HG02852 (cell line): ENCODE results near the gene EMILIN3.

ENCODE experiments used
- ATAC-seq: cut with Tn5 transposase; IDR thresholded peaks from one replicate; pipeline ENCODE4 v1.9.1; 2021; ENCODE audit warnings: mild to moderate bottlenecking, moderate library complexity; ENCODE audit not compliant: unreplicated experiment

The EMILIN3 gene

GRCh38 chr20:41349943-41350342 lies 16.7 kb downstream of the EMILIN3 start:
- no peak for ATAC-seq

GRCh38 chr20:41349266-41349665 lies 17.4 kb downstream of the EMILIN3 start:
- no peak for ATAC-seq

DNA sequence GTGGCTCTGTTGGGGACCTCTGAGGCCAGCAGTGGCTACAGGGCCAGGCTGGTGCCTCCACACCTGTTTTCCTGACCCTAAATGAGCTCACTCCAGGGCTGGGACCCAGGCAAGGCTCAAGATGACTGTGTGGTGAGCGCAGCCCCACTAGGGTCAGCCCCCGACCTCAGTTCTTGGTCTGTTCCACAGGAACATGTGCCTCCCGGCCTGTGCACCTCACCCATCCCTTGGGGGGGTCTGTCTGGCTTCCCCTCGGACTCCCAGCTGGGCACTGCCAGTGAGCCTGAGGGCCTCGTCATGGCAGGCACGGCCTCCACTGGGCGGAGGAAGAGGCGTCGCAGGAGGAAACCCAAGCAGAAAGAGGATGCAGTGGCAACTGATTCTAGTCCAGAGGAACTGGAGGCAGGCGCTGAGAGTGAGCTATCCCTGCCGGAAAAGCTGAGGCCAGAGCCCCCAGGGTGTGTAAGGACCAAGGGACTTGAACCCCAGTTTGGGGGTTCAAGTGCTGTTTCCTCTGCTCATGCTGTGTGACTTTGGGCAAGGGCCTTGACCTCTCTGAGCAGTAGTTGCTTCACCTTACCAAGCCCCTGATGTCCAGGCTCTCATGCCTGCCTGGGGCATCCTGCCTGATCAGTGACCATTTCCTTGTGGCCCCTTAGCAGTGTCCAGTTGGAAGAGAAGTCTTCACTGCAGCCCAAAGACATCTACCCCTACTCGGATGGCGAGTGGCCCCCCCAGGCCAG lies 18.0 kb downstream of the EMILIN3 start:
- ATAC-seq, result no peak

- ATAC-seq, result no peak
Measured at GRCh38 chr20:41347523-41348429, 18.8 kb downstream of the EMILIN3 start.

DNA sequence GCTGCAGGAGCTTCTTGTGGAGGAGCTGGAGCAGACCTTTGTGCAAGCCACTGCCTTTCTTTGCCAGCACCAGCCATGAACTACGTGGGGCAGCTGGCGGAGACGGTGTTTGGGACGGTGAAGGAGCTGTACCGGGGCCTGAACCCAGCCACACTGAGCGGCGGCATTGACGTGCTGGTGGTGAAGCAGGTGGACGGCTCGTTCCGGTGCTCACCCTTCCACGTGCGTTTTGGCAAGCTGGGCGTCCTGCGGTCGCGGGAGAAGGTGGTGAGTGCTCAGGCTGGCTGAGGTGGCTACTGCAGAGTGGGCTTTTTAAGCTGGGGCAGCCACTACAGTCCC lies 20.9 kb downstream of the EMILIN3 start:
- no peak for ATAC-seq

DNA sequence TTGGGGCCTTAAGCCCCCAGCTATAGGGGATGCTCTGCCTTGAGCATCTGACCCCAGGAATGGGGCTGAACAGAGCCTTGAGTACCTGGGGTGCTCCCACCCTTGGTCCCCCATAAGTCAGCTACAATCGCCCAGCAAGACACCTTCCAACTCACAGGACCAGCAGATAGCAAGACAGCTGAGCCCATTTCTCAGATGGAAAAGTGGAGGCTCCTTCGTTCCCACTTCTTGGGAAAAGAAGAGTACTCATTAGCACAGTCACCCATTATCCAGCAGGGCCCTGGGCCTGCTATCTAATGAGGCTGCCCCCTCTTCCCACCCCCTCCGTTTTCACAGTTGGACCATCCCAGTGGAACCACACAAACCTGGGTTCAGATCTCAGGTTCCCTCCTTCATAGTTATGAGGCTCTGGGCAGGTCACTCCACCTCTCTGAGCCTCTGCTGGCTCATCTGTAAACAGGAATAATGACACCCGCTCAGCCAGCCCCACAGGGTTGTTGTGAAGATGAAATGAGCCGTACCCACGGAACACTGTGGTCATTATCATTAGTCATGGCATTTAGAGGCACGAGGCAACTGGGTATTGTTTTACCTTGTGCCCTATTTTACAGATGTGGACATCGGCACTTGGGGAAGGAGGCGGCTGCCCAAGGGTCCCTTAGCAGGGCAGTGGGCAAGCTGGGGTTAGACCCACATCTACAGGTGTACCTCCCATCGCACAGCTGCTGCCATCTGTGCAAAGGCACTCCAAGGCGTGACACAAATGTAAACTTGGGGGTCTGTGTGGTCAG lies 21.5 kb downstream of the EMILIN3 start:
- ATAC-seq, result no peak

- no peak for ATAC-seq
Measured at GRCh38 chr20:41344477-41344876, 22.1 kb downstream of the EMILIN3 start.

- ATAC-seq, result no peak
Measured at GRCh38 chr20:41342474-41343464, 23.8 kb downstream of the EMILIN3 start.

GRCh38 chr20:41340327-41341055 lies 26.1 kb downstream of the EMILIN3 start, which contains the start of gene LPIN3:
Gene LPIN3, plus strand, starts transcription at chr20:41340821. Its CDS starts 4,983 bp downstream, at chr20:41345804.
- peak; percentile 36 for ATAC-seq

DNA sequence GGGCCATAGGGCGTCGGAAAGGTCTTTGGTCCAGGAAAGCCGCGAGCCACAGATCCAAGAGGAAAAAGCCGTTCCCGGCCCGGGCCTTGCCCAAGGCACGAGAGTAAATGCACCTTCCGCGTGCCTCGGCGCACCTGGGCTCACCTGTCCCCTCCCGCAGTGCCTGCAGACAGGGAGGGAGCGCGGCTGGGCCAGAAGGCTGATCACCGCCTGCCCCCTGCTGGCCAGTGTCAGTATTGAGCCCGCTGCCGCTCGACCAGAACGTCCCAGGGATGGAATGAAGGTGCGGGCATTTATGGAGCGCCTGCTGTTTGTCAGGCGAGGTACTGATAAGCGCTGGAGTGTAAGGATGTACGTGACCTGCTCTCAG lies 26.7 kb downstream of the EMILIN3 start:
- peak; percentile 70 for ATAC-seq

GRCh38 chr20:41336711-41337492 lies 29.7 kb downstream of the EMILIN3 start:
- ATAC-seq, result no peak

DNA sequence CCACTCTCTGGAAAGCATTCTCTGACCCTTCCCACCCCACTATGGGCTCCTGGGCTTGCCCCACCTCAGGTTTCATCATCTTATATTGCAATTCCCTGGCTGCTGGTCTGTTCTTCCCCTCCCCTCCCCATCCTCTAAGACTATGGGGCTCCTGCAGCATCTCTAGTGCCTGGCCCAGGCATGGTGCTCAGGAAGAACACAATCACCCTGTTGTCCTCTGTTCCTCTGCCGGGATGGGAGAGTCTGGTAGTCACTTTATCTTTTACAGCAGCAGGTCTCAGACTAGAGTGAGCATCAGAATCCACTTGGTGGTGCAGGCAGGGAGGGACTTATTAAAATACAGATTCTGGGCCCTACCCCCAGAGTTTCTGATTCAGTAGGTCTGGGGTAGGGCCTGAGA lies 31.0 kb downstream of the EMILIN3 start:
- no peak for ATAC-seq

DNA sequence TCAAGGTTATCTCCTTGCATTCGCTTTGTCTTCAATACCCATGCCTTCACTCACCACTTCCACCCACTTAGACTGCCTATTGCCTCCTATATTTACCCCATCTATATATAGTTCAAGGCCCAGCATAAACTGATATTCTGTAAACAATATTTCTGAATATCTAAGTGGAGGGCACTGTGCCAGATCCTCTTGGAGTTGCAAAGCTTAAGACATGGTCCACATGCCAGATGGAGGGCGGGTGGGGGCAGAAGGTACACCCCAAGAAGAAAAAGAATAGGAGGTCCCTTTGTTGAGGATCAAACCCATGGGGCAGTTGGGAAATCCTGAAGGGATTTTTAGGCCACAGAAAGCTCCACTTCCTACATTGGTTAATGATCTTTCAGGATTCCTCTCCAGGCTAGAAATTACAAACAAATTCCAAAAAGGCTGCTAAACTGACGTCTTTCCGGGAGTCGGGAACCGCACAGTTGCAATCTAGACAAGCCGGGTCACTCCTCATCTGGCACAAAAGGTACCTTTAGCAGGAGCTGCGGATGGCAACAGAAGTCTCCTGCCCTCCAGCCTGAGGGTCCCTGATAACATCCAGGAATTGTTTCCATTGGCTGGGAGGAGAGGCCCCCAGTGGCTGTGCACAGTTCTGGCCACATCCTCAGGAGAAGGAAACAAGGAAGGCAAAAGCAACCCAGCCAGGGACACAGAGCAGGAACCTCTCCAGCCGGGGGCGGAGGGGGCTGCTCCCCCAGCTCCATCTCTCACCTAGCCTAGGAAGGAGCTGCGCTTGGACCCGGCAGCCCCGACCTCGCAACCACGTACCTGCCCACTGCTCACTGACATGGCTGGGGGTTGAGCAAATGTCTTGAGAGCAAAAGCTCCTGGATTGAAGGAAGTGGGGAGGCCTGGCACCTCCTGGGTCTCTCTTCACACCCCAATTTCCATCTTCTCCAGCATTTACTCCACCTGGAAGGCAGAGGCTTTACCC lies 31.9 kb downstream of the EMILIN3 start:
- ATAC-seq, result no peak

- no peak for ATAC-seq
Measured at GRCh38 chr20:41334036-41334435, 32.6 kb downstream of the EMILIN3 start.

- ATAC-seq, result no peak
Measured at GRCh38 chr20:41331731-41332130, 34.9 kb downstream of the EMILIN3 start.

- no peak for ATAC-seq
Measured at GRCh38 chr20:41330941-41331340, 35.7 kb downstream of the EMILIN3 start.

DNA sequence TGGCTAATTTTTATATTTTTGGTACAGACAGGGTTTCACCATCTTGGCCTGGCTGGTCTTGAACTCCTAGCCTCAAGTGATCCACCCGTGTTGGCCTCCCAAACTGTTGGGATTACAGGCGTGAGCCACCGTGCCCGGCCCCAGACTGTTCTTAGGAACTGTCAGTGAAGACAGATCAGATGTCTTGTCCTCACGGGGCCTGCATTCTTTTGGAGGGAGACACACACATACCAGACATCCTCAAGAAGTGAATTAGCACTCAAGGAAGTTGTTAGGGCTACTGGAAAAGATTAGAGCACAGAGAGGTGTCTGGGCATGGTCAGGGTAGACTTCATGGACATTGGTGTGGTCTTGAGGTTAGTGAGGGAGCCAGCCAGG lies 36.3 kb downstream of the EMILIN3 start:
- no peak for ATAC-seq
